ENCODE data around the gene POLDIP2. TPM values are rescaled to one million over a fixed set of nuclear protein-coding genes. Genes with fewer than 3 reads are reported as not detected.
"Not testable (repeated sequence)": the region's sequence is repeated elsewhere in the genome, so short reads cannot be mapped to it uniquely, and the experiment has no call there.

POLDIP2 gene
- total and polyA plus RNA-seq, 2 donors (not counting 1 experiment from before 2014, with no cell fraction given), result 30.2 to 35.7 TPM

GRCh38 chr17:28339431-28339830 lies 17.9 kb downstream of the POLDIP2 start:
- Mint-ChIP-seq H3K4me1 (peaks cover 27% of the 10 kb centered on the region), H3K4me3 (no peak overlapping the region), H3K27me3 (no peaks in the 10 kb centered on the region), H3K9me3 (ENCODE audit: insufficient read depth) (no peaks in the 10 kb centered on the region), H3K27ac (no peak overlapping the region)
- WGBS (ENCODE audit: insufficient coverage), result 94% methylated on average over 5 of the region's 15 CpGs
- no peak for ATAC-seq (ENCODE audit: low read depth)
- DNase-seq, result no peak
- Histone ChIP-seq H3K9ac (ENCODE audit: low read length) (no peak overlapping the region), H3K36me3 (replicated peaks in 1 of 2; ENCODE audit: control extremely low read depth in 1 of 2, control insufficient read depth in 1 of 2, extremely low read depth in 1 of 2, insufficient read depth in 2 of 2, low read length in 1 of 2) (peaks cover 0 to 41% of the 10 kb centered on the region in 2 experiments), H4K20me1 (ENCODE audit: control insufficient read depth, insufficient read depth, low read length, poor library complexity, severe bottlenecking) (peaks cover 15% of the 10 kb centered on the region), H2AFZ (ENCODE audit: insufficient read depth, low read depth, low read length, poor library complexity, severe bottlenecking) (no peak overlapping the region), H3K9me3 (ENCODE audit: control extremely low read depth in 1 of 3, control insufficient read depth in 2 of 3, insufficient read depth in 1 of 3, low read length in 2 of 3) (no peaks in the 10 kb centered on the region), H3K79me2 (ENCODE audit: control insufficient read depth, insufficient read depth, low read length) (peaks cover 55% of the 10 kb centered on the region), H3K4me1 (ENCODE audit: control insufficient read depth in 2 of 2, insufficient read depth in 2 of 2, low read length in 2 of 2) (peaks cover 14 to 17% of the 10 kb centered on the region in 2 donors), H3K4me2 (replicated peaks; ENCODE audit: low read depth, low read length, poor library complexity, severe bottlenecking) (no peak overlapping the region), H3K4me3 (ENCODE audit: control extremely low read depth in 1 of 5, extremely low read depth in 1 of 5, insufficient read depth in 1 of 5, low read depth in 2 of 5, low read length in 4 of 5) (no peak overlapping the region), H3K27ac (ENCODE audit: low read length in 2 of 2) (no peak overlapping the region), H3K27me3 (replicated peaks in 1 of 4; ENCODE audit: control extremely low read depth in 1 of 4, control insufficient read depth in 3 of 4, insufficient read depth in 4 of 4, low read length in 3 of 4) (no peaks in the 10 kb centered on the region)
- POLR2A ChIA-PET, result no interaction called here
- intact Hi-C loops (cut with micrococcal nuclease), result loop anchor here (5.0 kb wide), 2 partner anchors 233 to 987 kb away; partner anchors contain the start of gene PIGS
- CTCF ChIA-PET, result no interaction called here
- TF ChIP-seq CTCF (IDR thresholded peaks at IDR 0.05) (no peak), EZH2 (IDR thresholded peaks at IDR 0.05; ENCODE audit: borderline replicate concordance, insufficient read depth, low read depth, low read length, poor library complexity, severe bottlenecking) (no peak)

- Histone ChIP-seq H3K4me1 (ENCODE audit: control insufficient read depth in 2 of 2, insufficient read depth in 2 of 2, low read length in 2 of 2) (peaks cover 19 to 23% of the 10 kb centered on the region in 2 donors), H4K20me1 (ENCODE audit: control insufficient read depth, insufficient read depth, low read length, poor library complexity, severe bottlenecking) (peaks cover 15% of the 10 kb centered on the region), H3K79me2 (ENCODE audit: control insufficient read depth, insufficient read depth, low read length) (peaks cover 62% of the 10 kb centered on the region), H3K36me3 (replicated peaks in 1 of 2; ENCODE audit: control extremely low read depth in 1 of 2, control insufficient read depth in 1 of 2, extremely low read depth in 1 of 2, insufficient read depth in 2 of 2, low read length in 1 of 2) (peaks cover 0 to 35% of the 10 kb centered on the region in 2 experiments)
- H3K27ac Mint-ChIP-seq; DNase-seq; H3K9me3 ChIP-seq (ENCODE audit: control extremely low read depth in 1 of 3, control insufficient read depth in 2 of 3, insufficient read depth in 1 of 3, low read length in 2 of 3); POLR2A ChIA-PET; H3K4me3 ChIP-seq (ENCODE audit: control extremely low read depth in 1 of 5, extremely low read depth in 1 of 5, insufficient read depth in 1 of 5, low read depth in 2 of 5, low read length in 4 of 5); H3K27me3 ChIP-seq (replicated peaks in 1 of 4; ENCODE audit: control extremely low read depth in 1 of 4, control insufficient read depth in 3 of 4, insufficient read depth in 4 of 4, low read length in 3 of 4); H3K9me3 Mint-ChIP-seq (ENCODE audit: insufficient read depth); H2AFZ ChIP-seq (ENCODE audit: insufficient read depth, low read depth, low read length, poor library complexity, severe bottlenecking); ATAC-seq (ENCODE audit: low read depth); H3K27ac ChIP-seq (ENCODE audit: low read length in 2 of 2); H3K4me2 ChIP-seq (replicated peaks; ENCODE audit: low read depth, low read length, poor library complexity, severe bottlenecking); CTCF ChIA-PET; H3K4me3 Mint-ChIP-seq; H3K27me3 Mint-ChIP-seq; H3K9ac ChIP-seq (ENCODE audit: low read length): not testable (repeated sequence)
- WGBS (ENCODE audit: insufficient coverage), result 100% methylated on average over 1 of the region's 8 CpGs
- intact Hi-C loops (cut with micrococcal nuclease), result loop anchor here (5.0 kb wide), 2 partner anchors 234 to 986 kb away; partner anchors contain the start of gene PIGS
- H3K4me1 Mint-ChIP-seq, result peaks cover 33% of the 10 kb centered on the region
Observed at GRCh38 chr17:28338769-28339212, 18.5 kb downstream of the POLDIP2 start.
